ENCODE measurements around the gene POLDIP2.

- TF ChIP-seq CTCF (conservative IDR thresholded peaks at IDR 0.05; ENCODE audit: low read length) (no peak), EZH2phosphoT487 (IDR thresholded peaks at IDR 0.05; ENCODE audit: borderline replicate concordance) (no peak)
Measured at GRCh38 chr17:28313841-28314240, 43.5 kb downstream of the POLDIP2 start.
